Ovary (tissue), 3 donors: Measurements from ENCODE around the gene AZI2.

Experiments
- EP300 ChIP-seq: sonication (generic); formaldehyde crosslinking; IDR thresholded peaks from one replicate; pipeline ENCODE4 v1.6.1; 2017; ENCODE audit warnings: antibody characterized with exemption
- POLR2A ChIP-seq: fragments of 450-650 bp; IDR thresholded peaks from one replicate; pipeline ENCODE4 v1.6.1; 2017; ENCODE audit warnings: antibody characterized with exemption, mild to moderate bottlenecking, moderate library complexity
- TF ChIP-seq, protein P1 (sequence below), 3 donors: fragments of 450-650 bp in 2 of 3; fragments of 200-600 bp in 1 of 3; IDR thresholded peaks; one replicate each; pipeline versions ENCODE4 v1.5.1 to v1.8.0; 2016 to 2022; ENCODE audit warnings: antibody characterized with exemption in 3 of 3, mild to moderate bottlenecking in 1 of 3
- donor health status: DM: no; HTN: no; CAD: no.

DNA sequence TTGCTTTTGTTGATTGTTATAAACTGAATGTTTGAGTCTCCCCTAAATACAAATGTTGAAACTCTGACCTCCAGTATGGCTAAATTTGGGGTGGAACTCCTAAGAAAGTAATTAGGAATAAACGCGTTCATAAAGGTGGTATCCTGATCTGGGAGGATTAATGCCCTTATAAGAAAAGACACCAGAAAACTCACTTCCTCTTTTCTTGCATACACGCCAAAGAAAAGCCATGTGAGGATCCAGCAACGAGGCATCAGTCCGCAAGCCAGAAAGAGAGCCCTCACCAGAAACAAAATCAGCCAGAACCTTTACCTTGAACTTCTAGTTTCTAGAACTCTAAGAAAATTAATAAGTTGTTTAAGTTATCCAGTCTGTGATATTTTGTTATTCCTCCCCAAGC is 37.4 kb upstream of the AZI2 start:
- TF ChIP-seq POLR2A (no peak), EP300 (no peak)
- TF ChIP-seq, protein P1, sequence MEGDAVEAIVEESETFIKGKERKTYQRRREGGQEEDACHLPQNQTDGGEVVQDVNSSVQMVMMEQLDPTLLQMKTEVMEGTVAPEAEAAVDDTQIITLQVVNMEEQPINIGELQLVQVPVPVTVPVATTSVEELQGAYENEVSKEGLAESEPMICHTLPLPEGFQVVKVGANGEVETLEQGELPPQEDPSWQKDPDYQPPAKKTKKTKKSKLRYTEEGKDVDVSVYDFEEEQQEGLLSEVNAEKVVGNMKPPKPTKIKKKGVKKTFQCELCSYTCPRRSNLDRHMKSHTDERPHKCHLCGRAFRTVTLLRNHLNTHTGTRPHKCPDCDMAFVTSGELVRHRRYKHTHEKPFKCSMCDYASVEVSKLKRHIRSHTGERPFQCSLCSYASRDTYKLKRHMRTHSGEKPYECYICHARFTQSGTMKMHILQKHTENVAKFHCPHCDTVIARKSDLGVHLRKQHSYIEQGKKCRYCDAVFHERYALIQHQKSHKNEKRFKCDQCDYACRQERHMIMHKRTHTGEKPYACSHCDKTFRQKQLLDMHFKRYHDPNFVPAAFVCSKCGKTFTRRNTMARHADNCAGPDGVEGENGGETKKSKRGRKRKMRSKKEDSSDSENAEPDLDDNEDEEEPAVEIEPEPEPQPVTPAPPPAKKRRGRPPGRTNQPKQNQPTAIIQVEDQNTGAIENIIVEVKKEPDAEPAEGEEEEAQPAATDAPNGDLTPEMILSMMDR (IDR thresholded peaks at IDR 0.05), result no peak
